Nephron (organoid): Measurements from ENCODE around the gene ABCC10.
"Not testable (repeated sequence)": the region's sequence is repeated elsewhere in the genome, so short reads cannot be mapped to it uniquely, and the experiment has no call there.

ENCODE experiments used
- H3K27ac Mint-ChIP-seq, 3 experiments: 2 replicates each; pipeline ENCODE4 v1.8.0; 2020; ENCODE audit warnings: mixed read lengths in 3 of 3, mild to moderate bottlenecking in 2 of 3, moderate library complexity in 1 of 3
- H3K27me3 Mint-ChIP-seq: 2 replicates; pipeline ENCODE4 v1.8.0; 2021; ENCODE audit warnings: low read depth, mild to moderate bottlenecking, moderate library complexity, mixed read lengths
- H3K36me3 Mint-ChIP-seq: 2 replicates; pipeline ENCODE4 v1.8.0; 2020; ENCODE audit warnings: low read depth, mixed read lengths
- H3K4me1 Mint-ChIP-seq: 2 replicates; pipeline ENCODE4 v1.8.0; 2020; ENCODE audit warnings: mixed read lengths
- H3K4me3 Mint-ChIP-seq, 3 experiments: 2 replicates each; pipeline ENCODE4 v1.8.0; 2020; ENCODE audit warnings: mild to moderate bottlenecking in 3 of 3, mixed read lengths in 3 of 3, moderate library complexity in 2 of 3
- H3K9me3 Mint-ChIP-seq: 2 replicates; pipeline ENCODE4 v1.8.0; 2020; ENCODE audit warnings: mixed read lengths
- TF ChIP-seq, protein P1 (sequence below), 3 experiments: fragments of 200-600 bp; sonication (generic); IDR thresholded peaks; one replicate each; pipeline ENCODE4 v1.5.0; 2021; ENCODE audit warnings: antibody characterized with exemption in 3 of 3; ENCODE audit not compliant: unreplicated experiment in 3 of 3

Gene ABCC10

DNA sequence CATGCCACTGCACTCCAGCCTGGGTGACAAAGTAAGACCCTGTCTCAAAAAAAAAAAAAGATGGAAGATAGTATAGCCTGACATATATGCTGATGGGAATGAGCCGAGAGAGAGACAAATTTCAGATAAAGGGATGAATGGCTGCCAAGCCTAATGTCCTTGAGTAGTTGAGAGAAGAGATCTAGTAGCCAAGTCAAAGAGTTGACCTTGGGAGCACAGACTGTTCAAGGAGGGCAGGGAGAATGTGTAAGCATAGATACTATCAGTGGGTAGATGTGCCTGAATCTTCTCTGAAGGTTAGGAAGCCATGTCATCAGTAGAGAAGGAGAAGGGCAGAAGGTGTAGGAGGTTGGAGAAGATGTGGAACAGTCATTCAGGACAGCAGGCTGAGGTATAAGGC is 20.0 kb upstream of the ABCC10 start:
- H3K27ac Mint-ChIP-seq: no peak overlapping the region
- peaks cover 5% of the 10 kb centered on the region for H3K27me3 Mint-ChIP-seq
- TF ChIP-seq, protein P1, sequence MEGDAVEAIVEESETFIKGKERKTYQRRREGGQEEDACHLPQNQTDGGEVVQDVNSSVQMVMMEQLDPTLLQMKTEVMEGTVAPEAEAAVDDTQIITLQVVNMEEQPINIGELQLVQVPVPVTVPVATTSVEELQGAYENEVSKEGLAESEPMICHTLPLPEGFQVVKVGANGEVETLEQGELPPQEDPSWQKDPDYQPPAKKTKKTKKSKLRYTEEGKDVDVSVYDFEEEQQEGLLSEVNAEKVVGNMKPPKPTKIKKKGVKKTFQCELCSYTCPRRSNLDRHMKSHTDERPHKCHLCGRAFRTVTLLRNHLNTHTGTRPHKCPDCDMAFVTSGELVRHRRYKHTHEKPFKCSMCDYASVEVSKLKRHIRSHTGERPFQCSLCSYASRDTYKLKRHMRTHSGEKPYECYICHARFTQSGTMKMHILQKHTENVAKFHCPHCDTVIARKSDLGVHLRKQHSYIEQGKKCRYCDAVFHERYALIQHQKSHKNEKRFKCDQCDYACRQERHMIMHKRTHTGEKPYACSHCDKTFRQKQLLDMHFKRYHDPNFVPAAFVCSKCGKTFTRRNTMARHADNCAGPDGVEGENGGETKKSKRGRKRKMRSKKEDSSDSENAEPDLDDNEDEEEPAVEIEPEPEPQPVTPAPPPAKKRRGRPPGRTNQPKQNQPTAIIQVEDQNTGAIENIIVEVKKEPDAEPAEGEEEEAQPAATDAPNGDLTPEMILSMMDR (IDR thresholded peaks at IDR 0.05; ENCODE audit: unreplicated experiment in 3 of 3): no peak
- no peaks in the 10 kb centered on the region for H3K36me3 Mint-ChIP-seq
- H3K4me3 Mint-ChIP-seq: no peak overlapping the region
- H3K9me3 Mint-ChIP-seq: no peaks in the 10 kb centered on the region
- H3K4me1 Mint-ChIP-seq: no peaks in the 10 kb centered on the region

DNA sequence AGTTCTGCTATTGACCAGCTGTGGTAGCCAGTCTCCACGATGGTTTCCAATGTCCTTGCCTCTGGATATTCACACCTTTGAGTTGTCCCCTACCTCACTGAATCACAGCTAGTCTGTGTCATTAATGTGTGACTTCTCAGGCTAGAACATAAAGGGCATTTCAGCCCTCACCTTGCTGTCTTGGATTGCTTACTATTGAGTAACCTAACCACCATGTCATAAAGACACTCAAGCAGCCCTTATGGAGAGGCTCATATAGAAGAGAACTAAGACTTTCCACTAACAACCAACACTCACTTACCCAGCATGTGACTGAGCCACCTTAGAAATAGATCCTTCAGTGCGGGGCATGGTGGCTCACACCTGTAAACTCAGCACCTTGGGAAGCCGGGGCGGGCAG is 19.1 kb upstream of the ABCC10 start:
- TF ChIP-seq, protein P1 (IDR thresholded peaks at IDR 0.05; ENCODE audit: unreplicated experiment in 3 of 3): no peak
- H3K27ac Mint-ChIP-seq: no peak overlapping the region
- no peak overlapping the region for H3K4me3 Mint-ChIP-seq
- peaks cover 8% of the 10 kb centered on the region for H3K27me3 Mint-ChIP-seq
- no peaks in the 10 kb centered on the region for H3K4me1 Mint-ChIP-seq
- H3K9me3 Mint-ChIP-seq: no peaks in the 10 kb centered on the region
- no peaks in the 10 kb centered on the region for H3K36me3 Mint-ChIP-seq

DNA sequence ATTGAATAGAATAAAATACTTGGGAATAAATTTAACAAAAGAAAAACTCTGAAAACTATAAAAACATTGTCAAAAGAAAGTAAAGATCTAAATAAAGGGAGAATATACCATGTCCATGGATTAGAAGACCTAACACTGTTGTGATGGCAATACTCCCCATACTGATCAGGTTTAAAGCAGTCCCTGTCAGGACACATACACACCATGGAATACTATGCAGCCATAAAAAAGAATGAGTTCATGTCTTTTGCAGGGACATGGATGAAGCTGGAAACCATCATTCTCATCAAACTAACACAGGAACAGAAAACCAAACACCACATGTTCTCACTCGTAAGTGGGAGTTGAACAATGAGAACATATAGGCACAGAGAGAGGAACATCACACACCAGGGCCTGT is 16.6 kb upstream of the ABCC10 start:
- peaks cover 22% of the 10 kb centered on the region for H3K27me3 Mint-ChIP-seq
- H3K9me3 Mint-ChIP-seq, H3K27ac Mint-ChIP-seq, H3K36me3 Mint-ChIP-seq, H3K4me3 Mint-ChIP-seq, H3K4me1 Mint-ChIP-seq: not testable (repeated sequence)

DNA sequence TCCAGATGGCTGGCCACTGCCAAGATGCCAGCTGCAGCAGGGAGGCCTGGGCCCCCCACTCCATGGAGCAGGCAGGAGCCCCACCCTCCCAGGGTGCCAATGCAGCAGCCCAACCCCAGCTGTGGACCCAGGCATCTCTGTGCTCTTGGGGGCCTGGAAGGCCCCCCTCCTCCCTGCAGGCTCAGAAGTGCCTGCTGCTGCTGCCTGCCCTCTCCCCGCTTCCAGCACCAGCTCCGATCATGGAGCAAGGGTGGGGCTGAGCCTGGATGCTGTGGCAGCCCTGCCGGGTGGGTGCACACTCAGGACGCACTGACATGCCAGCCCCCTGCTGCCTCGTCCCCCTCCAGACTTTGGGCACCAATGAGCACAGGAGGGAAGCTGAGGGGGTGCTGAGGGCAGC is 14.8 kb upstream of the ABCC10 start:
- Mint-ChIP-seq H3K36me3 (no peaks in the 10 kb centered on the region), H3K4me3 (no peak overlapping the region), H3K9me3 (no peaks in the 10 kb centered on the region), H3K27ac (no peak overlapping the region), H3K4me1 (no peaks in the 10 kb centered on the region), H3K27me3 (peaks cover 36% of the 10 kb centered on the region)
- TF ChIP-seq, protein P1 (IDR thresholded peaks at IDR 0.05; ENCODE audit: unreplicated experiment in 3 of 3): no peak

DNA sequence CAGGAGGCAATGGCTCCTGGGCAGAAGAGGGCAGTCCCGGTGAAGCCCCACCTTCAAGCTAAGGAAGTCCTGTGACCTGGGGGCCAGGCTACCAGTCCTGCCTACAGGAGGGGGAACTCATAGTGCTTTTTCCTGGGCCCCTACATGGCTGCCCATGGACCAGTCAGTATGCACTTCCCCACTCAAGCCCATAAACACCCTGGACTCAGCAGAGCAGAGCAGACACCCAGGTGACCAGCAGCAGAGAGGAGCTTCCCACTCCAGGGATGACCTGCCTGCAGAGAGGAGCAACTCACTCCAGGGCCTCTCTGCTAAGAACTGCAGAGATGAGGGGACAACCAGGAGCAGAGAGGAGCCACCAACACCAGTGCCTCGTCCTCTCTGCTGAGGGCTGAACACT is 14.3 kb upstream of the ABCC10 start:
- no peaks in the 10 kb centered on the region for H3K4me1 Mint-ChIP-seq
- H3K27me3 Mint-ChIP-seq: peaks cover 39% of the 10 kb centered on the region
- H3K9me3 Mint-ChIP-seq: no peaks in the 10 kb centered on the region
- H3K27ac Mint-ChIP-seq: no peak overlapping the region
- H3K36me3 Mint-ChIP-seq: no peaks in the 10 kb centered on the region
- no peak overlapping the region for H3K4me3 Mint-ChIP-seq
- TF ChIP-seq, protein P1 (IDR thresholded peaks at IDR 0.05; ENCODE audit: unreplicated experiment in 3 of 3): no peak

DNA sequence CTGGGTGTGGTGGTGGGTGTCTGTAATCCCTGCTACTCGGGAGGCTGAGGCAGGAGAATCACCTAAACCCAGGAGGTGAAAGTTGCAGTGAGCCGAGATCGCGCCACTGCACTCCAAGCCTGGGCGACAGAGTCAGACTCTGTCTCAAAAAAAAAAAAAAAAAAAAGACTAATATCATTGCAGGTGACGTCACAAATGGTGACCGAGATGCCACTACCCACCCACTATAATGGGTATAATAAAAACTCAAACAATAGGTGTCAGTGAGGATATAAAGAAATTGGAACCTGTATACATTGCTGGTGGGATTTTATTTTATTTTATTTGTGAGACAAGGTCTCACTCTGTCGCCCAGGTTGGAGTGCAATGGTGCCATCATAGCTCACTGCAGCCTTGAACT is 12.1 kb upstream of the ABCC10 start:
- not testable (repeated sequence) for H3K27ac Mint-ChIP-seq, H3K4me3 Mint-ChIP-seq, H3K4me1 Mint-ChIP-seq, H3K9me3 Mint-ChIP-seq, H3K36me3 Mint-ChIP-seq
- peaks cover 41% of the 10 kb centered on the region for H3K27me3 Mint-ChIP-seq

DNA sequence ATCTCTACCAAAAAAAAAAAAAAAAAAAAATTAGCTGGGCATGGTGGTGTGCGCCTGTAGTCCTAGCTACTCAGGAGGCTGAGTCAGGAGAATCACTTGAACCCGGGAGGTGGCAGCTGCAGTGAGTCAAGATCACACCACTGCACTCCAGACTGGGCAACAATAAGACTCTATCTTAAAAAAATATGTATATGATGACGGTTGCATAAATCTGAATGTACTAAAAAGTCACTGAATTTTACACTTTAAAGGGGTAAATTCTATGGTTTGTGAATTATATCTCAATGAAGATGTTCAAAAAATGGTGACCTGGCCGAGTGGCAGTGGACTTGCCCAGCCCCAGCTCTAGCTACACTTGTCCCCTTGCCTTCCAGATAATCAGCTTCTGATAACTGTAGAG is 10.4 kb upstream of the ABCC10 start:
- Mint-ChIP-seq H3K4me3 (no peak overlapping the region), H3K36me3 (no peaks in the 10 kb centered on the region), H3K4me1 (no peaks in the 10 kb centered on the region), H3K27ac (no peak overlapping the region), H3K27me3 (peaks cover 41% of the 10 kb centered on the region), H3K9me3 (peaks cover 2% of the 10 kb centered on the region)
- TF ChIP-seq, protein P1 (IDR thresholded peaks at IDR 0.05; ENCODE audit: unreplicated experiment in 3 of 3): no peak
